HG03039 (cell line): Measurements from ENCODE around the gene RCAN1.
"Not testable (repeated sequence)": the region's sequence is repeated elsewhere in the genome, so short reads cannot be mapped to it uniquely, and the experiment has no call there.

Experiments used
- ATAC-seq: cut with Tn5 transposase; IDR thresholded peaks from one replicate; pipeline ENCODE4 v1.9.1; 2021; ENCODE audit warnings: mild to moderate bottlenecking, moderate library complexity; ENCODE audit not compliant: unreplicated experiment

Gene RCAN1

DNA sequence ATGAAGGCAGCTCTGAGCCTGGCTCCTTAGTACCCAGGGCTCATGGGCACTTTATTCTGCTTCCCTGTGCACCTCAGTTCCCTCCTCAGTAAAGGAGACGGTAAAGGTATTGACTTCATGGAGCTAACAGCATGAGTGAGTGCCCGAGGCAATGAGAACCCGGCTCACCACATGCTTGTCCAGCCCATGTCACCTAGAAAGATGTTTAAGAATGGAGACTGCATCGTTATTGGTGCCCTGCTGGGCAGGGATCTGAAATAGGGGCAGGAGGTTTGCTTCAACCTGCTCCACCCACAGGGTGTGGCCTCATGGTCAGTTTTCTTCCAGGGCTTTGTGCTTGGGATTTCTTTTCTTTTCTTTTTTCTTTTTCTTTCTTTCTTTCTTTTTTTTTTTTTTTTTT is 95.9 kb downstream of the RCAN1 start:
- ATAC-seq = no peak

DNA sequence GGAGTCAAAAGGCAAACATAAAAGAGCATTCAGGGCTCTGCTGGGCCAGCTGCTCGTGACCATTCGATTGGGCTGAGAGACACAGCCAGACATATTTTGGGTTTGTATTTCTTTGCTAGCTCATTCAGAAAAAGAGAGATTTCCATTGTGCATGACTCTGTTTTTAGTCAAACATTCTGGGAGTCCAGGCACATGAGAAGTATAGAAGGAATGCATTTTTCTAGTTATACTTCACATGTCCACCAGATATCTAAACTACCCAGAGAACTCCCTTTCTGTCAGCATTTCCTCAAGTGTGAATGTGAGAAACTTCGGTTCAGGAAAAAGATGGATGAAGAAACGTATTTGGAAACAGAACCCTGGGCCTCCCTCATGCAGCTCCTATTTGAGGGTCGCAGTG is 96.6 kb downstream of the RCAN1 start:
- no peak for ATAC-seq

DNA sequence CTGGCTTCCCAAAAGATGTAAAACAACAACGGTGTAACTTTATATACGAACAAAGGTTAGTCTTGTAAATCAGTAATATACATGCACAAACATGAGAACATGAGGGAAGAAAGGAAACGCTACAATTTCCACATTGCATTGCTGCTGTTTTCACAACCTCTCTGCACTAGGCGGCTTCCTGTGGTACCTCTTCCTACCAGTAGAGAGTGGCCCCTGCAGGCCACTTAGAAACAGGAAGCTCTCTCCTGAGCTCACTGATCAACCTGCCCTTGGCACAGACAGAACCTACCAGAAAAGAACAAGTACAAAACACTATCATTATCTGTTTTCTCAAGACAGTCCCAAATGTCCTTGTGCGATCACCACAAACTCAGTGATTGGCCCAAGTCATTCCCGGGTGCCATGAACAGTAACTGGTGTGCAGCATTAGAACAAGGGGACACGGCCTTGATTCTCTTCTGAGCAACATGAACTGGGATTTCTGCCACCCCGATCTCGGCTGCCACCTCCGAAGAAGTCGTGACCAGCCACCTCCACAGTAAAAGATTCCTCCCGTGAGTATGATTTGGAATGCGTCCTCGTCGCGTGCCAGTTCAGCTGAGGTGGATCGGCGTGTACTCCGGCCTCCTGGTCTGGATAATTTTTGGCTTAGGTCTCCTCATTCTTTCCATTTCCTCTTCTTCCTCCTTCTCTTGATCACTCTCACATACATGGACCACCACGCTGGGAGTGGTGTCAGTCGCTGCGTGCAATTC is 97.2 kb downstream of the RCAN1 start:
- ATAC-seq = no peak

DNA sequence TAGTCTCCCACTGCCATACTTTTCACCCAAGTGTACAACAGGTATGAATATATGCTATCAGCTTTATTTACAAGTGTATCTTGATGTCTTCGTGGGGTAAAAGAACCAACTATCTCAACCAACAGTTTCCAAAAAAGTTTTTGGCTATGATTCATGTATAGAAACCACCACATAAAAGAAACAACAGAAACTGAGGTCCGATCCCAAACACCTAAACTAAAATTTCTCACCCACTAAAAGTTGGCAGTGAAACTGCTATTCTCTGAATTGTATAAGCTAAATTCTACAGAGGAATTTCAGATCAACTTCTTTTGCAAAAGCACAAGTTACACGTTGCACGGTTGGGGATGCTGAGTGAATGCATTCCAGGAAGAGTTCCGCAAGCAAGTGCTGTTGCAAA is 97.9 kb downstream of the RCAN1 start:
- ATAC-seq = no peak

DNA sequence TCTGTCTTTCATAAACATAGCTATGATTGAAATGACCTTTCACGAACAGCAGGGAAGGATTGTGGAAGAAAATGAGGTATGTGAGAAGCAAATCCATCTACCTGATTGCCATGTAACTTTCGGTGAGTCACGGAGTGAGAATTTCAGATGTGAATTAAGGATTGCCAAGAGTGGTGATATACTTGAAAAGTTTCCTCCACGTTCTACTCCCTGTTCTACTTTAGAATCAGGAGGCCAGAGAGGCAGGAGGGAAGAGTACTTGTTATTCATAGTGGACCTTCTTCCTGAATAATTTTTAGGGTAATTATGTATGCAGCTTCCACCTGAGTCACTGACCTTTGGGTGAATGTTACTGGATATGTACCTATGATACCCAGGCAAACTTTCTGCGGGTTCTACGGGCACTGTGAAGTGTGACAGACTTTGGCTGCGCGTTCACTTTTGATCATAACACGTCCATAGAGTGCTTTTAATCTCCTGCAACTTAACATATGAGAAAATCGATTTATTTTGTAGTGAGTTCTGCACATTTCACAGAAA is 100.3 kb downstream of the RCAN1 start:
- ATAC-seq = no peak

DNA sequence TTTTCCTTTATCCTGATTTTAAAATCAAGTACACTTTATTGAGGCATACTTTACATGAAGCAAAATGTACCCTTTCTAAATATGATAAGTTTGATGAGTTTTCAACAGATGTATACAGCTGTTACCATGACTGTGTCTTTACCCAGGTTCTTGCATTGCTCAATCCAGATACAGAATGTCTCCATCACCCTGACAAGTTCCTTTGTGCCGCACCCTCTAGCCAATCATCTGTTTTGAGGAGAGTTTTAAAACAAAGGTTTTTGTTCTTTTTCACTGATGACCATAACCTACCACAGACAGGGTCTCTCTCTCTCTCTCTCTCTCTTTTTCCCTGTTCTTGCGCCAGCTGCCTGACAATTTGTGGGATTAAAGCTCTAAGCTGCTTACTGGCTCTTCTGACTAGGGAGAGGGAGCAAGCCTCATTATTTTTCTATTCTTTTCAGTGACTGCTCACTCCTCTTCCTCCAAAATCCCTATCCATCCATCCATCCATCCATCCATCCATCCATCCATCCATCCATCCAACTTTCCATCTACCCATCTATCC is 101.7 kb downstream of the RCAN1 start:
- ATAC-seq = no peak

DNA sequence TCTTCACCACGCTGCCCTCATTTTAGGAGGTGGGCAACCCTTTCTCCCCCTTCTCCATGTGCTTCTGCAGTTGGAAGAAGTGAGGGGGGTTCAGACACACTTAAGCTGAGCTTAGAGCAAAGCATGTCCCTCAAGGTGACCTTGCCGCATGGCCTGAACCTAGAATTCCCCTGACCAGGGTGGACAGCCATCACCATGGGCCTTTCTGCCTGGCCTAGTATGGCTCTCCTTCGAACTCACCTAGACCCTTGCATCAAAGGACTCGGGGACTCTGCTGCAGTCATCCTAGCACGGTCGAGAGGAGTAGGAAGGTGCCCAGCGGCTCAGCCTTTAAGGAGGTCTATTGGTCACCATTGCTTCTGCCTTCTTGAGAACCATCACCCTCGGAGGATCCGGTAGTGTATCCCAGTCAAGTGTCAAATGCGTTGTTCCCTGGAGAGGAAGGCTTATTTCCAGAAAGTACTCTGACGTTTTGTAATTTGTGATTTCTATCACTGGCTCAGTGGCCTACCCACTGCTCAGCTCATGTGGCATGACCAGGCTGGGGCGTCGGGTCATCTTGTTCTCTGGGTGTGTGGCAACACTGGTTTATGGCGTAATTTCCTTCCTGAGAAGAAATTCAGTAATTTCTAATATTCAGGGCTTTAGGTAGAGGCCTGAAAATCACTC is 103.0 kb downstream of the RCAN1 start, which contains the start of gene KCNE1:
Gene KCNE1 (minus strand): TSS at position 424 of the 669 bp plus-strand sequence. CDS start 62,576 bp downstream, outside the sequence.
- no peak for ATAC-seq

DNA sequence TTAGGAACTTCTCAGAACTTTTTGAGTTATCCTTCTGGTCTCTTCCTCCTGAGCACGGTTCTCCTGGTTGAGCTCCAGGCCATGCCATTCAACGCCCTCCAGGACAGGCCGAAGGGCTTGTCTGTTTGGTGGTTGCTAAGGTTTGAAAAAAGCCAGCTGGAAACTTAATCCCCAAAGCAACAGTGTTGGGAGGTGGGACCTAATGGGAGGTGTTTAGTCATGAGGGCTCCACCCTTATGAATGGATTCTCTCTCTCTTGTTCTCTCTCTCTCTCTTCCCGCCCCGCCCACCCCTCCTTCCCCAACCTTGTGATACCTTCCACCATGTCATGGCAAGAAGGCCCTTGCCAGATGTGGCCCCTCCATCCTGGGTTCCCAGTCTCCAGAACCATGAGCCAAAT is 103.7 kb downstream of the RCAN1 start:
- ATAC-seq = no peak

DNA sequence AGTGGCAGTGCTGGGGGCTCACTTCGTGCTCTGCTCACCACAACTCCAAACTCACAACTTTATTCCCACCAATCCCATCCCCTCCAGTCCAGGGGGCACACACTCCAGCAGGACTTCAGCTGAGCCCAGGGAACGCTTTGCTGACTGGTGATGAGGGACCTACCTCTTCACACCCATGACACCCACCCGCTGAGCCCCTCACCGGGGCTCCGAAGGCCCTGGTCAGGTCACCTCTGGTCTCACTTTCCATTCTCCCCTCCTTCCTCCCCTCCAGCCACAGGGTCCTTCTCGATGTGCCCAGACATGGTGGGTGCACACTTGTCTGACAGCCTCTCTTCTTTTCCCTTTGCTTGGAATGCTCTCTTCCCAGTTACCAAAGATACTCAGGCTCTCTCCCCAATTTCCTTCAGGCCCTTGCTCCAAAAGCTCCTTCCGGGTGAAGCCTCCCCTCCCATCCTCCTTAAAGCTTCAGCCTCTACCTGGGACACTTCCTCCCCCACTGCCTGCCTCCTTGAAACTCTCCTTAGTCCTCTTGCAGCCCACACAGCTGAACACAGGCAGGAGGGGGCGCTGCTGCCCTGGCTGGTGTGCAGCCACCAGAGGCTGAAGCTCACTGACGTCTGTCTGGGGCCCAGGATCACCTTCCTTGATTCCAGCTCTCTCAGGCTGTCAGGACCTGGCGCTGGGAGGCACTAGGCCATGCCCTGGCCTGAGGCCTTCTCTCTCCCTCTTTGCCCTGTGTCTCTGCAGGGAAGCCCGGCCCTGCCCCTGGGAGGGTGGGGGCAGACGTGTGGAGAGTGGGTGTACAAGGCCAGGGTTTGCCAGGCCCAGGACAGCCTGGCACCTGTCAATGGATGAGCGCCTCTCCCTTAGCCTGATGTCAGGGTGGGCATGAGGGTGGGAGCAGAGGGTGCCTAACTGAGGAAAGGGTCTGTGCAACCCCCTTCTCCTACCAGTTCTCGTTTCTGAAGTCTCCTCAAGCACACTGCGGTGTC is 104.5 kb downstream of the RCAN1 start:
- peak; percentile 51 for ATAC-seq

DNA sequence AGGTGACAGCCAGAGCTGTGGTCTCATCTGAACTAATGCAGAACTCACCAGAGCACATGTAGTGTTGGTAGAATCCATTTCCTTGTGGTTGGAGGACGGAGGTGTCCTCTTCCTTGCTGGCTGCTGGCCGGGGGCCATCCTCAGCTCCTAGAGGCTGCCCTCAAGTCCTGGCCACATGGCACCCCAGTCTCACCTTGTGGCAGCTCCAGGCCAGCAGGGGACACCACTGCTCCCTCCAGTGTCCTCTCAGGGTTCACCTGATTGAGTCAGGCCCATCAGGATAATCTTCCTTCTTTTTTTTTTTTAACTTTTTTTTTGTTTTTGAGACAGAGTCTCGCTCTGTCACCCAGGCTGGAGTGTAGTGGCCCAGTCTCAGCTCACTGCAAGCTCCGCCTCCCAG is 105.8 kb downstream of the RCAN1 start:
- no peak for ATAC-seq

DNA sequence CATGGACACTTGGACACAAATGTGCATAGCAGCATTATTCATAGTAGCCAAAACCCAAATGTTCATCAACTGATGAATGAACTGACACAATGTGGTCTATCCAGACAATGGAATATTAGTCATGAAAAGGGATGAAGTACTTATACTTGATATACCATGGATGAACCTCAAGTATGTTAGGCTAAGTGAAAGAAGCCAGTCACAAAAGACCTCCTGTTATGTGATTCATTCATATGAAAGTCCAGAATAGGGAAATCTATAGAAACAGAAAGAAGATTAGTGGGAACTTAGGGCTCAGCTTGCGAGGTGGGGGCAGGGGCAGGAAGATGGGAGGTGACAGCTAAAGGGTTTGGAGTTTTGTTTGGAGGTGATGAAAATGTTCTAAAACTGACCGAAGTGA is 110.3 kb downstream of the RCAN1 start:
- no peak for ATAC-seq

DNA sequence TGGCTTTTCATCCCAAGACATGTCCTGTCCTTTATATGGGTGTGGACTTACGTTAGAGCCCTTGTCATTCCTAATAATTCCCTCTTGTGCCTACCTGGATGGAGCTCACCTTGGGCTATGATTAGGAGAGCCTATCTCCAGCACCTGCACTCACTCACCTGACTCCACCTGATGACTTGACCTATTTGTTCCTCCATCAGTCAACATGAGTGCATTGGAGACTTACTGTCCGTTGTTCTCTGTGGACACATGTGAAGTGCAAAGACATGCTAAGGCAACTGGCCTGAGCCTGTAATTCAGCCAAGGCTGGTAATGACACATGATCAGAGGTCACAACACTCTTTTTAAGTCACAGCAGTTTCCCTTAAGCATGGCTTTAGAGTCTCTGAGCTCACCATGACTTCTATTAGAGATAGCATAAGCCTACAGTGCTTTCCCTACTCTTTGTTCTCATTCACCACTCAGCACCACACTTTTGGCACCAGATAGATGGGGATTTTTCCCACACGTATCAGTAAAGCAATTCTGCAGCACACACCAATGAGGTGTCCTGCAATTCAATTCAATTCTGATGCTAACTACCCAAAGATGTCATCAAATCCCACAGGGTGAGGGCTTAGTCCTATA is 112.3 kb downstream of the RCAN1 start:
- no peak for ATAC-seq

DNA sequence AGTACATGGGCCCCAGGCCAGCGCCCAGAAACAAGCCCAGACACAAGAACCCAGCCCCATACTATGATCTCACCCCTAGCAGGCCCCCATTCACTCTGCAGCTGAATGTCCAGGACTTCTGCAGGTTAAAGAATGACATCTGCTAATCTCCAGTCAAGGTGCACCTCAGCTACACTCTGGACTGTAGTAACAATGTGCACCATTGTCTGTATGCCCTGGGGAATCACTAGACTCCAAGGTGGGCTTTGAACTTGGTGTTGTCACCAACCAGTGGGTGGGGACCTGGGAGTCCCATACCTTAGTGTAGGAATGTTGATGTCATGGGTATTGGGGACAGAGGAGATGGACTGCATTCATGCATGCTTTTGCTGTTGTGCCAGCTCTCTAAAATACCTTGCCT is 113.2 kb downstream of the RCAN1 start:
- no peak for ATAC-seq

DNA sequence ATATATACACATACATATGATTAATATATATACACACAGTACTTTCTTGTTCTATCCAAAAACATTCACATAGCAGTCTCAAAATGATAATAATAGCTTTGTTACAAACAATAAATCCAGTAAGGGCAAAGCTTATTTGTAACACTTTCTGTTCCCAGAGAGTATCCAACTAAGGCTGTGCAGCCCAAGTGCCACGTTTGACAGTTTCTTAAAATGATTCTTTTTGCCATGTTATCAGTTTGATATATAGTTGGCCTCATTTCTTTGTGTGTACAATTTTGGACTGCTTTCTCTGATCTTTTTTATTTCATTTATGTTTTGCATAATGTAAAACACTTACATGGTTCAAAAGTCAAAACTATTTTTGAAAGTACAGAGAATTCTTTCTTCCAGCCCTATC is 114.7 kb downstream of the RCAN1 start:
- no peak for ATAC-seq

DNA sequence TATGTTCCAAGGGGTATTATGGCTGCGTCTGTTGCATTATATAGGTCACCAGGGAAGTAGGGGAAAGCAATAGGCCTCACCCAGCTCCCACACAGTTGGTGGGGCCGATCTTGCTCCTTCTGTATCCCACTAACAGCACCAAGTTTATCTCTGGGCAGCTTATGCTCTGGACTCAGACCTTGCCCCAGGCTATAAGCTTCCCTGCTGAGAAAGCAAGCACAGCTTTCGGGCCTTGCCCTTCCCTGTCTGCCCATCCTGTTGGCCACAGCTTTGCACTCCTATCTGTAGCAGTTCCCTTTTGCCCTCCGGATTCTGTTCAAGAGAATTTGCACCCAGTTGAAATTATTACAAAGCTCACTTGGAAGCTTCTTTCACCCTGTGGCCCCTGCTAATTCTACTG is 115.8 kb downstream of the RCAN1 start:
- ATAC-seq = no peak

DNA sequence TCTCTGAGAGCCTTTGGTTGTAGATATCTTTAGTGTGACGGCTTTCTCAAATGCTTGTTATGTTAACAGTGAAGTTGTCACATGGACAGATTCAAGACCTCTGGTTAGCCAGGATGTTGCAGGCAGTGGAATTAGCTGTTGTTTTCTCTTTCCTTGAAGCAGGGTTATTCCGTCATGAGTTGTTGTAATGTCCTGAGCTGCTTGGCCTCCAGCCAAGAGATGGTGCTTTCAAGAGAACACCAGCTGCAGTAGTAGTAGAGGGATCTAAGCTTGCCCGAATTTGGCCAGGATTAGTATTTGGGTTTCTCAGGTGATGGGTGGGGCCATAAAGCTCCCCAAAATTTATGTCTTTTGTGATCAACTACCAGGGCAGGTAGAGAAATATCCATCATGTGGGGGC is 116.3 kb downstream of the RCAN1 start:
- ATAC-seq = no peak

DNA sequence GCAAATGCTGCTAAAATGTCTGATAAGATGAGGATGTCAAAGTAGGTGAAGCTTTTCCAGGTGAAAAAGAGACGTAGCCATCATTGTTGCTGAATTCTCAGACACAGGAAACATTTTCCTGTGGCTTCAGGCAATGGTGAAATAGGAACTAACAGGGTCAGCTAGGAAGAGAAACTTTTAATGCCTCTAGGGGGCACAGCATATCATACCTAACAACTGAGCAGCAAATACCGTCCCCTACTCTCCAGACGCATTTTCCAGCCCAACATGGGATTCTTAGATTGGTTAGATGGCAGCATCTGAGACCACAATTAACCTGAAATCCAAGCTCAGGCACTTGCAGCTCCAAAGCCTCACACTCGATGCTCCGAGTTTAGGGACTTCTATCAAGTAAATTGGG is 131.1 kb downstream of the RCAN1 start:
- ATAC-seq = not testable (repeated sequence)

DNA sequence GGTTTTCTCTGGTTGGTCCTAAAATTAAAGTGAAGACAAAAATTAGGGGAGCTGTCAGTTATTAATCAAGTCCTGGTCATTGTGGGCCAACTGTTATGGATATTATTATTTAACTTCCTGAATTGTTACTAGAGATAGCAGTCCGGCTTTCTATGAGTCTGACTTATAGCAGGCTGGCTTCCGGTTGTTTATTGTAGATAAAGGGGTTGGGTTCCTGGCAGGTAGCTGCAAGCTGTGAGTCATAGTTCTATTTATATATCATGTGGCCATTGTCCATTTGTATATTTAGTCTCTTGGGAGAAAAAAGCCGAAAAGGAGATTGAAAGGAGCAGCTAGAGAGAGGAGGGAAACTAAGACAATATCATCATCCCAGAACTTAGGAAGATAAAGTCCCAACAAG is 131.5 kb downstream of the RCAN1 start:
- not testable (repeated sequence) for ATAC-seq

DNA sequence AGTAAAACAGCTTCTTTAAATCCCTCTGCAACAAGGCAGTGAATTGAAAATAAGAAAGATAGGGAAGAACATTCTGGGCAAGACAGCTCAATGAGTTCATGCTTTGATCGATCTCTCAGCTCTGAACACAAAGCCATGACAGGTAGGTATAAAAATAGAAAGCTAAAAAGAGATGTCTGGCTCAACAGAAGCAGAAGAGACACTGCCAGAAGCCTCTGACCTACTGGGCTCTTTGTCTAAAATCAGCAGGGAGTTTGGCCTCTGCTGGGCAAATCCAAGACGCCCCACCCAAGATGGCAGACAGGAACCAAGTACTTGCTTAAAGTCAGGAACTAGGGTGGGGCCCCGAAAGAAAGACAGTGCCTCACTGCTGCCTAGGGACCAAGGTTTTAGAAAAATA is 147.6 kb downstream of the RCAN1 start:
- not testable (repeated sequence) for ATAC-seq
